Measurements from ENCODE around the gene NPAS1.
"Not testable (repeated sequence)": the region's sequence is repeated elsewhere in the genome, so short reads cannot be mapped to it uniquely, and the experiment has no call there.

NPAS1 gene

DNA sequence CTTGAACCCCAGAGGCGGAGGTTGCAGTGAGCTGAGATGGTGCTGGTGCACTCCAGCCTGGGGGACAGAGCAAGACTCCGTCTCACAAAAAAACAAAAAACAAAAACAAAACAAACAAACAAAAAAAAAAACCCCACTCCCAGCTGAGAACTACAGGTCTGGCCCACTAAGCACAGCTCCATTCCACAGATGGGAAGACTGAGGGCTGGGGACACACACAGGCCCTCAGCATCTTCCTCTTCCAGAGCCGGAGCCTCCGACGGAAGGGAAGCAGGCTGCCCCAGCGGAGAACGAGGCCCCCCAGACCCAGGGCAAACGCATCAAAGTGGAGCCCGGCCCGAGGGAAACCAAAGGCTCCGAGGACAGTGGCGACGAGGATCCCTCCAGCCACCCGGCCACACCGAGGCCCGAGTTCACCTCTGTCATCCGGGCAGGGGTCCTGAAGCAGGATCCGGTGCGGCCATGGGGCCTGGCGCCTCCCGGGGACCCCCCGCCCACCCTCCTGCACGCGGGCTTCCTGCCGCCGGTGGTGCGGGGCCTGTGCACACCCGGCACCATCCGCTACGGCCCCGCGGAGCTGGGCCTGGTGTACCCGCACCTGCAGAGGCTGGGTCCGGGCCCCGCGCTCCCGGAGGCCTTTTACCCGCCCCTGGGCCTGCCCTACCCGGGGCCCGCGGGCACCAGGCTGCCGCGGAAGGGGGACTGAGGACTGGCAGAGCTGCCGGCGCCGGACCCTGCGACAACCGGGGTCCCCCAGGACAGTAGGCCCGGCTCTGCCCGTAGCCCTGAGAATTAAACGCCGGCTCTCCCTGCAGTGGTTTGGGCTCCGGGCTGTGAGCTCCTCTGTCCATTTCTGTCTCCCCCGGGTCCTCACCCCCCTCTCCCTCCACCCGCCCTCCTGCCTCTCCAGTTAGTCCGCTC is 25.6 kb downstream of the NPAS1 start:
- peaks cover 2% of the 10 kb centered on the region for H3K9me3 Mint-ChIP-seq
- H3K36me3 Mint-ChIP-seq, result peaks cover 14% of the 10 kb centered on the region
- H3K27me3 Mint-ChIP-seq, result no peaks in the 10 kb centered on the region
- ATAC-seq, result no peak
- no peak overlapping the region for H3K27ac Mint-ChIP-seq
- no peak overlapping the region for H3K4me3 Mint-ChIP-seq
- H3K4me1 Mint-ChIP-seq, result peaks cover 33% of the 10 kb centered on the region

DNA sequence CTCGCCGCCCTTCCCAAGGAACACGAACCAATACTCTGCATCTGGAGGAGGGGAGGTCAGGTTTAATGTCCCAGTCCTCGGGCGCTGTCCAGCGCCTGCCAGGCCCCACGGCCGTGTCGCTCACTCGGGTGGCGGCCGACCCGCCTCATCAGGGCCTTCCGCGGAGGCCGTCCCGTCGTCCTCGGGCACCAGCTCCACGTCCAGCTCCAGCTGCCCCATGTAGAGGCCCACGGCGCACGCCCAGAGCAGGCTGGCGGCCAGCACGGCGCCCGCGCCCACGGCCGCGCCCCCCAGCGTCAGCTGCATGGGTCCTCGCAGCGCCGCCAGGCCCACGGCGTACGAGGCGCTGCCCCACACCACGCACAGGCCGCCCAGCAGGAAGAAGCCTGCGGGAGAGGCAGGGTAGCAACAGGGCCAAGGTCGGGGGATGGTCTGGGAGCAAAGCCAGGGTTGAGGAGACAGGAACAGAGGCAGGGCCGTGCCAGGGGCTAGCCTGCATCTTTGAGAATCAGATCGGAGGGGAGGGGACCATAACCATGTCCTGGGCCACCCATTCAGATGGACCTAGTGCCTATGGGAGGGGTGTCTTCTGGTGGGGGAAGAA is 26.3 kb downstream of the NPAS1 start:
- Mint-ChIP-seq H3K36me3 (peaks cover 12% of the 10 kb centered on the region), H3K27ac (no peak overlapping the region), H3K9me3 (peaks cover 2% of the 10 kb centered on the region), H3K4me3 (no peak overlapping the region), H3K27me3 (no peaks in the 10 kb centered on the region), H3K4me1 (peaks cover 32% of the 10 kb centered on the region)
- no peak for ATAC-seq

- H3K4me3 Mint-ChIP-seq, result peak overlapping the region; percentile 87
- H3K4me1 Mint-ChIP-seq, result peaks cover 27% of the 10 kb centered on the region
- peaks cover 2% of the 10 kb centered on the region for H3K9me3 Mint-ChIP-seq
- peaks cover 7% of the 10 kb centered on the region for H3K36me3 Mint-ChIP-seq
- no peak for ATAC-seq
- no peaks in the 10 kb centered on the region for H3K27me3 Mint-ChIP-seq
- peak overlapping the region; percentile 71 for H3K27ac Mint-ChIP-seq
Observed at GRCh38 chr19:47047272-47047762, 27.7 kb downstream of the NPAS1 start.

GRCh38 chr19:47047763-47048405 is 28.2 kb downstream of the NPAS1 start:
- Mint-ChIP-seq H3K9me3 (peaks cover 2% of the 10 kb centered on the region), H3K4me1 (peaks cover 27% of the 10 kb centered on the region), H3K27ac (peak overlapping the region; percentile 71), H3K36me3 (peaks cover 7% of the 10 kb centered on the region), H3K4me3 (peak overlapping the region; percentile 87), H3K27me3 (no peaks in the 10 kb centered on the region)
- ATAC-seq, result peak; percentile 71

DNA sequence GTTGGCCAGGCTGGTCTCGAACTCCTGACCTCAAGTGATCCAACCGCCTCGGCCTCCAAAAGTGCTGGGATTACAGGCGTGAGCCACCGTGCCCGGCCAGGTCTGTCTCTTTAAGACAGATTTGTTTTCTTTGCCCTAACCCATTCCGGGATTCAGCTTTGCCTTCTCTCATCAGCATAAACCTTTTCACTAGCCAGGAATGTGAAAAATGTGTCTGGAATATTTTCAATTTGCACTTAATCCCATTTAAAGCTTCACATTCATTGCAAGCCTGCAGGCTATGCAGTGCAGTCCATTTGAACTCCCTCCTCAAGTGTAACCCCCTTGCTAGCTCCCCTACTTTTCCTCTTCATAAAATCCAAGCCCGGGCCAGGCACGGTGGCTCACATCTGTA is 29.7 kb downstream of the NPAS1 start:
- Mint-ChIP-seq H3K4me1 (peaks cover 27% of the 10 kb centered on the region), H3K9me3 (peaks cover 2% of the 10 kb centered on the region), H3K4me3 (peak overlapping the region; percentile 87), H3K27ac (peak overlapping the region; percentile 71), H3K27me3 (no peaks in the 10 kb centered on the region), H3K36me3 (peaks cover 7% of the 10 kb centered on the region)
- no peak for ATAC-seq

DNA sequence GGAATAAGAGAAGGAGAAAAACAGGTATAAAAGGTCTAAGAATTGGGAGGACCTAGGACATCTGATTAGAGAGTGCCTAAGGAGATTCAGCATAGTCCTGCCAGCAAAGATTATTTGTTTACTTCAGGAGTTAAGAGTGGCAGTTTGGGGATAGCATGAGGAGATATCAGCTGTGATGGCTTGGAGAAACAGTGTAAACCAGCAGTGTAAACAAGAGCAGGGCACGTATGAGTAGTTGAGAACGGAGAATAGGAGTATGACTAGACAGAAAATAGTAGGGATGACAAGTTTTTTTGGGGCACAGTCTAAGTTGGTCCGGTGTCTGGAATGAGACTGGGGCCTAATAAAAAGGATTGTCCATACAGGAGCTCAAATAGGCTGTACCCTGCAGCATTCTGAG is 30.9 kb downstream of the NPAS1 start:
- peaks cover 27% of the 10 kb centered on the region for H3K4me1 Mint-ChIP-seq
- not testable (repeated sequence) for H3K4me3 Mint-ChIP-seq, H3K27ac Mint-ChIP-seq, H3K36me3 Mint-ChIP-seq, ATAC-seq, H3K27me3 Mint-ChIP-seq, H3K9me3 Mint-ChIP-seq

DNA sequence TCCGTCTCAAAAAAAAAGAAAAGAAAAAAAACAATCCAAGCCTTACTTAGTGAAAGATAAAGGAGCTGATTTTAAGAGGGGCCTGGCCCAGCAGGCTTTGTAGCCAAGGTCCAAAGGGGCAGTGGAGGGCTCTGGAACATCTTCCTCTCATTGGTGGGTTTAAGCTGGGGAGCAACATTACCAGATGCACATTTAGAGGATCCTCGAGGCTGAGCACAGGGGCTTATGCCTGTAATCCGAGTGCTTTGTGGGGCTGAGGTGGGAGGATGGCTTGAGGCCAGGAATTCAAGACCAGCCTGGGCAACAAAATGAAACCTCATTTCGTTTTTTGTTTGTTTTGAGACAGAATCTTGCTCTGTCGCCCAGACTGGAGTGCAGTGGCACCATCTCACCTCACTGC is 36.8 kb downstream of the NPAS1 start:
- no peaks in the 10 kb centered on the region for H3K9me3 Mint-ChIP-seq
- H3K27me3 Mint-ChIP-seq, result no peaks in the 10 kb centered on the region
- ATAC-seq, result no peak
- H3K4me1 Mint-ChIP-seq, result no peaks in the 10 kb centered on the region
- no peaks in the 10 kb centered on the region for H3K36me3 Mint-ChIP-seq
- H3K4me3 Mint-ChIP-seq, result no peak overlapping the region
- H3K27ac Mint-ChIP-seq, result no peak overlapping the region

DNA sequence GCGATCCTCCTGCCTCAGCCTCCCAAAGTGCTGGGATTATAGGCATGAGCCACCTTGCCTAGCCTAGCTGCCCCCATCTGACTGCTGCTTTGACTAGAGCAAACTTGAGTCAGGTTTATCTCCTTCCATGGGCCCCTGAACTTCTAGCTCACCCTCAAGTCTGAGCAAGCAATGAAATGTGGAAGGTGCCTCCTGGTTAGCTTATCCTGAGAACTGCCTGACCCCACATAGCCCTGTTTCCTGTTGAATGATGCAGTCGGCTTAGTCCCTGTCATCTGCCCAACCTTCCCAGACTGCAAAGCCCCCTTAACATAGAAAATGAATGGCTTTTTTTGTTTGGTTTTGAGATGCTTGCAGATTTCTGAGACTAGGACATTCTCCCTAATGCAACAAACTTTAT is 37.7 kb downstream of the NPAS1 start:
- H3K9me3 Mint-ChIP-seq, result no peaks in the 10 kb centered on the region

DNA sequence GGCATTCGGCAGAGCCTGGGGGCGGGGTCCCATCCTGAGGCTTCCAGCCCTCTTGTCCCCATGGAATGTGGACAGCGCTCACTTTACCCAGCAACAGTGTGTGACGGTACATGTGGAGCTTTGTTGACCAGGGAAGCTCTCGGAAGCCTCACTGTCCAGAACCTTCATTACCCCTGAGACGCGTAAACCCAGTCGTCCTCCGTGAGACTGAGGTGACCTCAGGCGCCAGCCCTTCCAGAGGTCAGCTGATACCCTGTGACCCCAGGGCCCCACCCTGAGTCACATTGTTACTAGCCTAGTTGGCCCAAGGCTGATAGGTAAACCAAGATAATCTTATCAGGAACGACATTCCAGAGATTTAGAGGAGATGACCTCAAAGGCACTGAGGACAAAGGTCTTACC is 39.0 kb downstream of the NPAS1 start:
- H3K9me3 Mint-ChIP-seq, result no peaks in the 10 kb centered on the region
- H3K27me3 Mint-ChIP-seq, result no peaks in the 10 kb centered on the region
- peaks cover 3% of the 10 kb centered on the region for H3K36me3 Mint-ChIP-seq
- ATAC-seq, result no peak
- no peak overlapping the region for H3K4me3 Mint-ChIP-seq
- H3K4me1 Mint-ChIP-seq, result no peaks in the 10 kb centered on the region
- H3K27ac Mint-ChIP-seq, result no peak overlapping the region

More for the DNA sequence above, 37.7 kb downstream of the NPAS1 start:
- Mint-ChIP-seq H3K27ac (no peak overlapping the region), H3K4me1 (no peaks in the 10 kb centered on the region), H3K4me3 (no peak overlapping the region), H3K27me3 (no peaks in the 10 kb centered on the region), H3K36me3 (no peaks in the 10 kb centered on the region)
- no peak for ATAC-seq

DNA sequence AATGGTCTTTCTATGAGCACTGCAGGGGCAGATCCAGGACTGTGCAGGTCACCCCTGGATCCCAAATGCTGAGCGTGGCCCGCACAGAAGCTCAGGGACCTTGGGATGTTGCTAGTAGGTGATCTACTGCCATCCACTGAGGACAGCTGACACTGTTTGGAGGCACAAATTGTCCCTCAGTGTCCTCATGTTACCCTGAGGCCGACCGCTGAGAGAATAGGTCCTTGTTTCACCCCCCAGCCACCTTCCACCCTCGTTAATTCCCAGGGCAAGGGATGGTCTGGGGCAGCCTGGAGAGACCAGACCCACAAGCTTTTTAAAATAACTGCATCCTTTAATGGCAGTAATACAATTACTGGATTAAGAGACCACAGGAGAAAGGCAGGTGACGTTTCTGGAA is 44.2 kb downstream of the NPAS1 start:
- H3K36me3 Mint-ChIP-seq, result peaks cover 30% of the 10 kb centered on the region
- no peaks in the 10 kb centered on the region for H3K27me3 Mint-ChIP-seq
- ATAC-seq, result no peak
- H3K27ac Mint-ChIP-seq, result no peak overlapping the region
- no peaks in the 10 kb centered on the region for H3K9me3 Mint-ChIP-seq
- H3K4me1 Mint-ChIP-seq, result no peaks in the 10 kb centered on the region
- no peak overlapping the region for H3K4me3 Mint-ChIP-seq

GRCh38 chr19:47065242-47065641 is 45.6 kb downstream of the NPAS1 start:
- peaks cover 43% of the 10 kb centered on the region for H3K36me3 Mint-ChIP-seq
- H3K9me3 Mint-ChIP-seq, result no peaks in the 10 kb centered on the region

GRCh38 chr19:47066376-47067214 is 47.0 kb downstream of the NPAS1 start:
- H3K27me3 Mint-ChIP-seq, result no peaks in the 10 kb centered on the region
- H3K4me3 Mint-ChIP-seq, result no peak overlapping the region
- H3K27ac Mint-ChIP-seq, result no peak overlapping the region
- no peaks in the 10 kb centered on the region for H3K4me1 Mint-ChIP-seq
- H3K36me3 Mint-ChIP-seq, result peaks cover 57% of the 10 kb centered on the region
- no peaks in the 10 kb centered on the region for H3K9me3 Mint-ChIP-seq
- peak; percentile 46 for ATAC-seq

More at GRCh38 chr19:47065242-47065641, 45.6 kb downstream of the NPAS1 start:
- Mint-ChIP-seq H3K4me1 (no peaks in the 10 kb centered on the region), H3K27me3 (no peaks in the 10 kb centered on the region), H3K4me3 (no peak overlapping the region), H3K27ac (no peak overlapping the region)
- no peak for ATAC-seq

- Mint-ChIP-seq H3K36me3 (peaks cover 61% of the 10 kb centered on the region), H3K9me3 (no peaks in the 10 kb centered on the region), H3K27ac (no peak overlapping the region), H3K4me3 (no peak overlapping the region), H3K4me1 (no peaks in the 10 kb centered on the region), H3K27me3 (no peaks in the 10 kb centered on the region)
- ATAC-seq, result peak; percentile 9
Observed at GRCh38 chr19:47067215-47067847, 47.7 kb downstream of the NPAS1 start.

GRCh38 chr19:47068246-47068645 is 48.6 kb downstream of the NPAS1 start:
- no peaks in the 10 kb centered on the region for H3K4me1 Mint-ChIP-seq
- no peaks in the 10 kb centered on the region for H3K27me3 Mint-ChIP-seq
- no peak overlapping the region for H3K4me3 Mint-ChIP-seq
- ATAC-seq, result no peak
- no peaks in the 10 kb centered on the region for H3K9me3 Mint-ChIP-seq
- H3K36me3 Mint-ChIP-seq, result peaks cover 66% of the 10 kb centered on the region
- no peak overlapping the region for H3K27ac Mint-ChIP-seq

Measured in stimulated activated memory B cell treated with anti-CD40 and anti-IgM and Interleukin-4, amounts not matched to agents 10 μg/mL and 1 μg/mL and 100 μg/mL, for 72 hours (primary cell).